Upper lobe of left lung (tissue), 6 donors: ENCODE data around the gene MAMSTR. TPM values are rescaled to one million over a fixed set of nuclear protein-coding genes. Genes with fewer than 3 reads are reported as not detected.
A peak's percentile ranks its signal among the peaks of the same experiment; 100 is the strongest.

ENCODE experiments used
- ATAC-seq, 2 donors: fragments of 200-7000 bp; cut with Tn5 transposase; one replicate each; pipeline ENCODE4 v1.9.1; 2022; ENCODE audit warnings: mild to moderate bottlenecking in 2 of 2, moderate library complexity in 2 of 2; ENCODE audit not compliant: low FRiP score in 2 of 2
- DNase-seq, 2 donors: peaks; one replicate each; pipeline ENCODE4 v3.0.0-alpha.2; 2019 to 2020
- H3K27ac ChIP-seq, 4 donors: fragments of 200-600 bp; sonication (generic); one replicate each; pipeline ENCODE4 v1.5.1; 2016 to 2019
- H3K27me3 ChIP-seq, 4 donors: fragments of 200-600 bp; sonication (generic); one replicate each; pipeline ENCODE4 v1.5.1; 2017 to 2019
- H3K36me3 ChIP-seq, 4 donors: fragments of 200-600 bp; sonication (generic); one replicate each; pipeline ENCODE4 v1.5.1; 2016 to 2019
- H3K4me1 ChIP-seq, 4 donors: fragments of 200-600 bp; sonication (generic); one replicate each; pipeline ENCODE4 v1.5.1; 2018 to 2019
- H3K4me3 ChIP-seq, 4 donors: fragments of 200-600 bp; sonication (generic); one replicate each; pipeline ENCODE4 v1.5.1; 2017 to 2019; ENCODE audit warnings: mild to moderate bottlenecking in 2 of 4, moderate library complexity in 1 of 4
- H3K9me3 ChIP-seq, 4 donors: fragments of 200-600 bp; sonication (generic); one replicate each; pipeline ENCODE4 v1.5.1; 2018 to 2019
- EP300 ChIP-seq, 4 donors: sonication (generic); formaldehyde crosslinking; IDR thresholded peaks; one replicate each; pipeline ENCODE4 v1.5.1; 2017; ENCODE audit warnings: antibody characterized with exemption in 4 of 4, control low read depth in 2 of 4
- POLR2A ChIP-seq, 4 donors: fragments of 450-650 bp; IDR thresholded peaks; one replicate each; pipeline ENCODE4 v1.5.1; 2016 to 2017; ENCODE audit warnings: antibody characterized with exemption in 4 of 4, mild to moderate bottlenecking in 2 of 4
- POLR2AphosphoS5 ChIP-seq, 2 donors: sonication (generic); formaldehyde crosslinking; IDR thresholded peaks; one replicate each; pipeline ENCODE4 v1.5.1; 2017; ENCODE audit warnings: antibody characterized with exemption in 2 of 2
- WGBS, 2 donors: methylation state at CpG; one replicate each; pipeline ENCODE4 v1.1.5; 2017 to 2018; 5-methylcytosine and 5-hydroxymethylcytosine counted together
- total RNA-seq, 6 donors: library from RNA; depleted of rRNA in 4 of 6; stranded (reverse); fragments of >200 nt in 4 of 6; gene quantifications; one replicate each; pipeline versions ENCODE4 v1.1.0 to v1.2.1, GENCODE V29; 2016 to 2021
- TF ChIP-seq, protein P1 (sequence below), 6 experiments: fragments of 450-650 bp in 4 of 6; fragments of 200-600 bp in 2 of 6; sonication (generic) in 2 of 6; IDR thresholded peaks; one replicate each; pipeline ENCODE4 v1.5.1; 2016 to 2019; ENCODE audit warnings: antibody characterized with exemption in 6 of 6
- donor health status: DM: no; HTN: no; CAD: no; lungs with moderate emphysema.
- donor health status: DM: no; HTN: yes; CAD: no; lungs with severe emphysema.

MAMSTR gene
- total RNA-seq, 6 donors from 2014 or later = 1.1 to 3.1 (median 1.3) TPM; not detected in 1

DNA sequence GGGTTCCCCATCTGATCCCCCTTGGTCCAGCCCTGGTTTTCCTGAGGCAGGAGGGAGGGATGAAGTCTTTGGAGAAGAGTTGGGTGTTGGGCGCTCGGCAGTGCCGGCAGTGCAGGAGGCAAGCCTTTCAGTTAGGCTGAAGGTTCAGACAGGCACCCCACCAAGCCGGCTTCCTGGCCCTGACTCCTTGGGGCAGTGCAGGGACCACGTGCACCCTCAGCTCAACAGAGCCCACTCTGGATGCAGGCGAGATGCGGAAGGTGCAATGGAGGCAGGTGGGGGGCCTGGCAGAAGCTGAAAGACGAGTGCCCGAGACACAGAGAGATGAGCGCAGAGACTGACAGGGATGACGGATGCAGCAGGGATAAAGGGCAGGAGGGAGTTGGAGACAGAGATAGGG is 11.1 kb downstream of the MAMSTR start:
- H3K4me3 ChIP-seq = no peak overlapping the region
- DNase-seq = peak in 1 of 2 donors; percentile 42
- H3K9me3 ChIP-seq = peaks cover 0 to 4% (median 0%) of the 10 kb centered on the region in 4 donors
- no peak for ATAC-seq
- H3K4me1 ChIP-seq = peaks cover 4 to 9% (median 6%) of the 10 kb centered on the region in 4 donors
- TF ChIP-seq EP300 (IDR thresholded peaks at IDR 0.05) = no peak
- no peak for TF ChIP-seq POLR2AphosphoS5 (IDR thresholded peaks at IDR 0.05)
- TF ChIP-seq, protein P1, sequence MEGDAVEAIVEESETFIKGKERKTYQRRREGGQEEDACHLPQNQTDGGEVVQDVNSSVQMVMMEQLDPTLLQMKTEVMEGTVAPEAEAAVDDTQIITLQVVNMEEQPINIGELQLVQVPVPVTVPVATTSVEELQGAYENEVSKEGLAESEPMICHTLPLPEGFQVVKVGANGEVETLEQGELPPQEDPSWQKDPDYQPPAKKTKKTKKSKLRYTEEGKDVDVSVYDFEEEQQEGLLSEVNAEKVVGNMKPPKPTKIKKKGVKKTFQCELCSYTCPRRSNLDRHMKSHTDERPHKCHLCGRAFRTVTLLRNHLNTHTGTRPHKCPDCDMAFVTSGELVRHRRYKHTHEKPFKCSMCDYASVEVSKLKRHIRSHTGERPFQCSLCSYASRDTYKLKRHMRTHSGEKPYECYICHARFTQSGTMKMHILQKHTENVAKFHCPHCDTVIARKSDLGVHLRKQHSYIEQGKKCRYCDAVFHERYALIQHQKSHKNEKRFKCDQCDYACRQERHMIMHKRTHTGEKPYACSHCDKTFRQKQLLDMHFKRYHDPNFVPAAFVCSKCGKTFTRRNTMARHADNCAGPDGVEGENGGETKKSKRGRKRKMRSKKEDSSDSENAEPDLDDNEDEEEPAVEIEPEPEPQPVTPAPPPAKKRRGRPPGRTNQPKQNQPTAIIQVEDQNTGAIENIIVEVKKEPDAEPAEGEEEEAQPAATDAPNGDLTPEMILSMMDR (IDR thresholded peaks at IDR 0.05) = no peak
- TF ChIP-seq POLR2A (IDR thresholded peaks at IDR 0.05) = no peak
- 72 to 76% methylated on average over 11 of the region's 11 CpGs for WGBS, 2 donors
- no peak overlapping the region for H3K27ac ChIP-seq
- peaks cover 0 to 3% (median 0%) of the 10 kb centered on the region in 4 donors for H3K36me3 ChIP-seq
- no peaks in the 10 kb centered on the region for H3K27me3 ChIP-seq

DNA sequence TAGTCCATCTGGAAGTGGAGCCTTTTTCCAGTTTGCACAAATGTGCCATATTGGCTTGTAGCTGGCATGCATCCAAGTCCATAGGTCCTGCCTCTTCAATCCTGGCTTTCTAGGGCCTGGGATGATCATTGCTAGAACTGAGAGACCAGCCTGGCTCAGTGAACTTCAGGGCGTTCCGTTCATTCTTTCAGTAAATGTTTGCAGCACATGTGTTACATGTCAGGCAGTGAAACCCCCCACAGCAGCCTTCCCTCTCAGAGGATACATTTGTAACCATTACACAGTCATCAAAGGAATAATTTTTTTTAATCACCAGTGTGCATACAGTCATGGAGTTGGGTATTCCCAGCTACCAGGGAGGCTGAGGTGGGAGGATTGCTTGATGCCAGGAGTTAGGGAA is 14.1 kb downstream of the MAMSTR start:
- H3K36me3 ChIP-seq = peaks cover 0 to 4% (median 0%) of the 10 kb centered on the region in 4 donors
- no peak overlapping the region for H3K27ac ChIP-seq
- no peak for TF ChIP-seq POLR2A (IDR thresholded peaks at IDR 0.05)
- TF ChIP-seq, protein P1 (IDR thresholded peaks at IDR 0.05) = no peak
- TF ChIP-seq EP300 (IDR thresholded peaks at IDR 0.05) = no peak
- no peak for TF ChIP-seq POLR2AphosphoS5 (IDR thresholded peaks at IDR 0.05)
- H3K9me3 ChIP-seq = no peaks in the 10 kb centered on the region
- H3K27me3 ChIP-seq = no peaks in the 10 kb centered on the region
- 76 to 91% methylated on average over 2 of the region's 2 CpGs for WGBS, 2 donors
- no peaks in the 10 kb centered on the region for H3K4me1 ChIP-seq
- H3K4me3 ChIP-seq = no peak overlapping the region
- ATAC-seq = no peak
- no peak for DNase-seq

DNA sequence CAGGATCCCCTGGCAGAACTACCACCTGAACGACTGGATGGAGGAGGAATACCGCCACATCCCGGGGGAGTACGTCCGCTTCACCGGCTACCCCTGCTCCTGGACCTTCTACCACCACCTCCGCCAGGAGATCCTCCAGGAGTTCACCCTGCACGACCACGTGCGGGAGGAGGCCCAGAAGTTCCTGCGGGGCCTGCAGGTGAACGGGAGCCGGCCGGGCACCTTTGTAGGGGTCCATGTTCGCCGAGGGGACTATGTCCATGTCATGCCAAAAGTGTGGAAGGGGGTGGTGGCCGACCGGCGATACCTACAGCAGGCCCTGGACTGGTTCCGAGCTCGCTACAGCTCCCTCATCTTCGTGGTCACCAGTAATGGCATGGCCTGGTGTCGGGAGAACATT is 16.2 kb downstream of the MAMSTR start:
- TF ChIP-seq EP300 (IDR thresholded peaks at IDR 0.05) = no peak
- TF ChIP-seq POLR2A (IDR thresholded peaks at IDR 0.05) = no peak
- no peak for TF ChIP-seq POLR2AphosphoS5 (IDR thresholded peaks at IDR 0.05)
- TF ChIP-seq, protein P1 (IDR thresholded peaks at IDR 0.05) = no peak
- no peaks in the 10 kb centered on the region for H3K9me3 ChIP-seq
- H3K27me3 ChIP-seq = no peaks in the 10 kb centered on the region
- peaks cover 0 to 2% (median under 1%) of the 10 kb centered on the region in 4 donors for H3K4me1 ChIP-seq
- no peak overlapping the region for H3K4me3 ChIP-seq
- ATAC-seq = no peak
- WGBS, 2 donors = 95 to 97% methylated on average over 12 to 20 of the region's 23 CpGs
- DNase-seq = peak in 1 of 2 donors; percentile 63
- H3K27ac ChIP-seq = no peak overlapping the region
- H3K36me3 ChIP-seq = peaks cover 0 to 4% (median 0%) of the 10 kb centered on the region in 4 donors

DNA sequence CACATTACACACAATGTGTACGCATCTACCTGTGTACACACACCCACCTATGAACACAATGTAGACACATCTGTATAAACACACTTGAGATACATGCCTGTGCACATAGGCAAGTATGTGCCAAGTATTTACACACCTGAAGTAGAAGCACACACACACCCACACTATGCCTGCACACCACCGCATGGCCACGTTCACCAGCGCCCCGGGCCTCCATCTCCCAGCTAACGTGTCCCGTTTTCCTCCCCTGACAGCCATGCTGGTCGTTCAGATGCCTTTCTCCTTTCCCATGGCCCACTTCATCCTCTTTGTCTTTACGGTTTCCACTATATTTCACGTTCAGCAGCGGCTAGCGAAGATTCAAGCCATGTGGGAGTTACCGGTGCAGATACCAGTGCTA is 16.8 kb downstream of the MAMSTR start:
- Histone ChIP-seq H3K27ac (no peak overlapping the region), H3K9me3 (no peaks in the 10 kb centered on the region), H3K4me3 (no peak overlapping the region), H3K36me3 (peaks cover 0 to 4% (median 0%) of the 10 kb centered on the region in 4 donors), H3K27me3 (no peaks in the 10 kb centered on the region), H3K4me1 (peaks cover 0 to 6% (median 2%) of the 10 kb centered on the region in 4 donors)
- DNase-seq (peak in 1 of 2 donors; percentile 51), ATAC-seq (no peak)
- TF ChIP-seq POLR2AphosphoS5 (IDR thresholded peaks at IDR 0.05) (no peak), EP300 (IDR thresholded peaks at IDR 0.05) (no peak), POLR2A (IDR thresholded peaks at IDR 0.05) (no peak)
- TF ChIP-seq, protein P1 (IDR thresholded peaks at IDR 0.05) = no peak
- WGBS, 2 donors = 95 to 96% methylated on average over 13 of the region's 13 CpGs

DNA sequence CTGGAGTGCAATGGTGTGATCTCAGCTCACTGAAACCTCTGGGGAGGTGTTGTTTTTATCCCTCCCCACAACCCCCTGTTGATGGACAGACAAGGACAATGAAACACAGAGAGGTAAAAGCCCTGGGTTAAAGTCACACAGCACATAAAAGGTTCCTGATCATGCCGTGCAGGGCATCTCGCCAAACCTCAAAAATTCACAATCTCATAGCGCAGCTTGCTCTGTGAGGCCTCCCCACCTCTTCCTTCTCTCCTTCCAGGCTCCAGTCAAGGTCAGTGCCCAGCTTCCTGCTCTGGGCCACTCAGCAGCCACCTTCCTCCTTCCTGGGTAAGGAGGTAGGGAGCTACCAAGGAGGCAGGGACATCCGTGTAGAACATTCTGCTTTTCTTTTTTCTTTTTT is 21.5 kb downstream of the MAMSTR start:
- no peaks in the 10 kb centered on the region for H3K36me3 ChIP-seq
- H3K27me3 ChIP-seq = peaks cover 0 to 4% (median 0%) of the 10 kb centered on the region in 4 donors
- peak overlapping the region in 1 of 4 donors; percentile 40 for H3K27ac ChIP-seq
- peak; percentile 46 to 83 for ATAC-seq
- TF ChIP-seq POLR2AphosphoS5 (IDR thresholded peaks at IDR 0.05) = no peak
- TF ChIP-seq EP300 (IDR thresholded peaks at IDR 0.05) = no peak
- no peak for TF ChIP-seq POLR2A (IDR thresholded peaks at IDR 0.05)
- TF ChIP-seq, protein P1 (IDR thresholded peaks at IDR 0.05) = no peak
- H3K4me3 ChIP-seq = no peak overlapping the region
- H3K4me1 ChIP-seq = peaks cover 9 to 21% (median 14%) of the 10 kb centered on the region in 4 donors
- 37 to 40% methylated on average over 4 of the region's 4 CpGs for WGBS, 2 donors
- no peaks in the 10 kb centered on the region for H3K9me3 ChIP-seq
- peak in 1 of 2 donors; percentile 61 for DNase-seq
